Amniotic epithelial cell (primary cell): Measurements from ENCODE around the gene BCAT1.
A peak's percentile ranks its signal among the peaks of the same experiment; 100 is the strongest.
"Not testable (repeated sequence)": the region's sequence is repeated elsewhere in the genome, so short reads cannot be mapped to it uniquely, and the experiment has no call there.

Experiments used
- DNase-seq: peaks from one replicate; pipeline ENCODE4 v3.0.0-alpha.2; 2010; ENCODE audit warnings: low read depth

The BCAT1 gene

GRCh38 chr12:24853588-24853987 is 95.3 kb downstream of the BCAT1 start:
- DNase-seq = peak; percentile 49

- DNase-seq = no peak
Observed at GRCh38 chr12:24853094-24853493, 95.8 kb downstream of the BCAT1 start.

GRCh38 chr12:24852420-24852819 is 96.5 kb downstream of the BCAT1 start:
- DNase-seq = no peak

- DNase-seq = not testable (repeated sequence)
Observed at GRCh38 chr12:24851883-24852282, 97.0 kb downstream of the BCAT1 start.

- no peak for DNase-seq
Observed at GRCh38 chr12:24851341-24851740, 97.6 kb downstream of the BCAT1 start.

- no peak for DNase-seq
Observed at GRCh38 chr12:24850496-24850895, 98.4 kb downstream of the BCAT1 start.

- no peak for DNase-seq
Observed at GRCh38 chr12:24848941-24849477, 99.9 kb downstream of the BCAT1 start.

GRCh38 chr12:24846689-24847088 is 102.2 kb downstream of the BCAT1 start:
- DNase-seq = no peak

DNA sequence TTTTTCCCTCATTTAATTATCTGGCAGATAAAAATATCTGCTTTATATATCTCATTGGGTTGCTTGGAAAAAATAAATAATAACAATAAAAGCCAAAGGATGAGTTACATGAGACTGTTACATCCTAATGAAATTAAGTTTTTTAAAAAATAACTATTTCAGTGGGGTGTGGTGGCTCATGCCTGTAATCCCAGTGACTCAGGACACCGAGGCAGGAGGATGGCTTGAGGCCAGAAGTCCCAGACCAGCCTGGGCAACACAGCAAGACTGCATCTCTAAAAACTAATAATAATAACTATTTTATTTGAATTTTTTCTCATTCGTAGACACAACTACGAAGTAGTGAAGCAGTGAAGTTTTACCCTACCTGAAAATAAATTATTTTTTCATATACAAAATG is 103.3 kb downstream of the BCAT1 start:
- DNase-seq = no peak

- peak; percentile 86 for DNase-seq
Observed at GRCh38 chr12:24840046-24840800, 108.7 kb downstream of the BCAT1 start.

DNA sequence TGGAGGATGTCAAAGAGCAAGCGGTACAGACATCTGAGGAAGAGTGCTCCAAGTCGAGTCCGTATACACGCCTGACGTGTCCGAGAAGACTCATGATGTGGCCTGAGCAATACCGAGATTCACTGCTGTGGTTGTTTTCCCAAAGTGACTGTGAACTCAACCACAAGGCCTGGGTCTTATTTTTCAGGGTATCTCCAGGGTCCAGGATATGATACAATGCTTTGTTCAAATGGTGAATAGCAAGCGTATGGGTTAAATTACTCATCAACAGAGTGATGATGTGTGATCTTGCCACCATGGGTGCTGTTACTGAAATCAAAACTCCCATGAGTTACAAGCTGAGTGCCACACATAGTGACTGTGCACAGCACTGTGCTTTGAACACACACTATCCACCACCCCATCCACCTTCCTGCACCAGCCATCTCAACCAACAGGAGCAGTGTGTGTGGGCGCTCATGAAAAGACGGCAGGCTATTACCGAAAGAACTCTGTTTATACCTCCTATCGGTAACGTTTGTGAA is 109.6 kb downstream of the BCAT1 start:
- peak; percentile 80 for DNase-seq

GRCh38 chr12:24838531-24838950 is 110.4 kb downstream of the BCAT1 start:
- peak; percentile 100 for DNase-seq

DNA sequence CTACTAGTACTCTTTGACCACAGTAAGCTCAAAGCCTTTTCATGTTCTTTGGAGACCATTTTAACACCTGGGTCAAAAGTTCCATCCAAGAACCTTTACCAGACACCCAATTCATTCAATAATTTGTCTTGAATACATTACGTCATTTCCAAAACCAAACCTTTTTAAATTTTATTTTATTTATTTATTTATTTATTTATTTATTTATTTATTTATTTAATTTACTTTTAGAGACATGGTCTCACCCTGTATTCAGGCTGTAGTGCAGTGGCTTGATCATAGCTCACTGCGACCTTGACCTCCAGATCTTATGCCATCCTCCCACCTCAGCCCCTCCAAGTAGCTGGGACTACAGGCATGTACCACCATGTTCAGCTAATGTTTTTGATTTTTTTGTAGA is 113.5 kb downstream of the BCAT1 start:
- no peak for DNase-seq

DNA sequence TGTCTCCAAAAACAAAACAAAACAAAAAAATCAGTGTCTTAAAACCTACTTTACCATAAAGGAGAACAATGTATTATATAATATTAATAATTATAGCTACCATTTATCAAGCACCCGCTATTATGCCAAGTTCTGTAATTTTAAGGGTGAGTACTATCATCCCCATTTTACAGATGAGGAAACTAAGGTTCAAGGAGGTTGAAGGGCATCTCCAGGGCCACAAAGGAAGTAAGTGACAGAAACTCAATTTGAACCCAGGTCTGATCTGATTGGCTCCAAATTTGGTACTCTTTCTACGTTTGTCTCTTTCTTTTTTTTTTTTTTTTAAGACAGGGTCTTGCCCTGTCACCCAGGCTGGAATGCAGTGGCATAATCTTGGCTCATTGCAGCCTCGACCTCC is 115.4 kb downstream of the BCAT1 start:
- no peak for DNase-seq

DNA sequence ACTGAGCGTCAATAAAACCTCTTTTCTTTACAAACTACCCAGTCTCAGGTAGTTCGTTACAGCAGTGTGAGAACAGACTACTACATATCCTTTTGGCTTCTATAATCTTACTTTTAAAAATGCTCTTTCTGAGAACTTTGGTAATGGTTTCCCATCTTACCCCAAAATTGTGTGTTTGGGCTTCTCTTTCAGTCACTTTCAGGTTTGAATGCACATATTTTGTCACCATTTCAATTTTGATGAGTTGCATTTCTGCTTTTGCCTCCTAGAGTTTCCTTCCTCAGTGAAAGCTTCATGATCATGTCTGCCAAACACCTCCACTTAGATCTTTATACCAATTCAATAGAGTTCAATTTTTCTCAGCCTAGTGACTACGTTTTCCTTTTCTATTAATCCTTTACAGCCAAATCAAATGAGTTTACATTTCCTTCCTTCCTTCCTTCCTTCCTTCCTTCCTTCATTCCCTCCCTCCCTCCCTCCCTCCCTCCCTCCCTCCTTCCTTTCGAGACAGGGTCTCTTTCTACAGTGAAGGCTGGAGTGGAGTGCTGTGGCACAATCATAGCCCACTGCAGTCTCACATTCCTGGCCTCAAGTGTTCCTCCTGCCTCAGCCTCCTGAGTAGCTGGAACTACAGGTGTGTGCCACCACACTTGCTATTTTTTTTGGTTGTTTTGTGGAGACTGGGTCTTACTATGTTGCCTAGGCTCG is 124.9 kb downstream of the BCAT1 start:
- DNase-seq = no peak

DNA sequence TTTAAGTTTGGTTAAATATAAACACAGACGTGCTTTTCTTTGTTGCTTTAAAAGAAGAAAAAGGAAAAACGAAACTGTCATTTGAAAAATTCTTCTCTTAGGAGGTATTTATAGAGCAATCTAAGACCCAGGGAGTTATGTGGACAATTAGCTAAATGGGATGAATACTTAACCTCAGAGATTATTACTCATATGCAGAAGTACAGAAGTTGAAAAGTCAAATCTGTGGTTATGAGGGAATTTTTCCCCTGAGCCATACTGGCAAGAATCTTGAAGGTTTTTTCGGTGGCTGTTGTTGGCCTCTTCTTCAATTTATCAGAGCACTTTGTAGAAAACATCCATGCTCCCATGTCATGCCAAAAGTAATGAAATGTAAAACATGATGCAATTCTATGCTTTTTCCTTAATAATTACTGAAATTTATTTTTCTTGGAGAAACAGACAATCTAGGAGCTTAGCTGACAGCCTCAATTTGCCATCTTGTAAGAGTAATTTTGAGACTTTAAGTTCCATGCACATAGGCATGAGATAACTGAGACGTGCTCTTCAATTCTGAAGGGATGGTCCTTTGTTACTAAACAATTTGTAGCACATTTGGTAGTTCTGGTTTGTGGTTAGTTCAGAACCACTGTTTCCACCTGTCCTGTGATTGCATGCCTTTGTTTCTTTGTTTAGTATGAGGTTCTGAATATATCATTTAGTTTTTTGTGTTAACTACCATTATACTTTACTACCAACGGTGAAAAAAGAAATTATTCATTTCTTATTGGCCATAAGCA is 126.6 kb downstream of the BCAT1 start:
- DNase-seq = peak; percentile 96

DNA sequence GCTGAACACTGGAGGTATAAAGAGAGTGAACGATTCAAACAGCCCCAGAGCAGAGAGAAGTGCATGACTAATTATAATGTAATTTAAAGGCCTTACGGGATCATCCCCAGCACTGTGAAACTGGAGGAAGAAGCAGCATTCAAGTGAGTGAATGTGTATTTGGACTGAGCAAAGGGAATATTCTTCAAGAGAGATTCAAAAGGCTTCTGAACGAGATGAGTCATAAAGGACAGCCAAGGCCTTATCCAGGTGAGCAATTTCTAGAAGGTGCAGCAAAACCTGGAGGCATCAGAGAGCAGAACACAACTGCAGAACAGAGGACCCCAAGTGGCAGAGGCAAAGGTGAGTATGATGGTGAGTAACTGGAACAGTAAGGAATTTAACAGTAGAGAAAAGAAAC is 127.2 kb downstream of the BCAT1 start:
- peak; percentile 83 for DNase-seq

DNA sequence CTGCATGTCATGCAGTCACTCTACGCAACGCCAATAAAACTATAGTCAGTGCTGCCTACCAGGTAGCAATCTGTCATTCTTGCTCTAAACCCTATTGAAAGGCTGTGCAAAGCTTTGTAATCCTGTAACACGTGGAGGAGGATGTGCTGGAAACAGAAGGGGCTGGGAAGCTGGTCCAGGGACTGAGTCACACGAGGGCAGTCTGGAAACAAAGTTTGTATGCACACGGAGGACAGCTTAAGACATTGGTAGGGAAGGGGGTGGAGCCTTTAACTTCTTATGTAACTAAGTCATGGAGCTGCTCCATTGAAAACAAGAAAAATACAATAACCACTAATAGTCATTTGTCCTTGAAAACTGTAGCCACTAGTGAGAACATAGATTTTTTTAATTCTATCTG is 128.0 kb downstream of the BCAT1 start:
- DNase-seq = peak; percentile 82

DNA sequence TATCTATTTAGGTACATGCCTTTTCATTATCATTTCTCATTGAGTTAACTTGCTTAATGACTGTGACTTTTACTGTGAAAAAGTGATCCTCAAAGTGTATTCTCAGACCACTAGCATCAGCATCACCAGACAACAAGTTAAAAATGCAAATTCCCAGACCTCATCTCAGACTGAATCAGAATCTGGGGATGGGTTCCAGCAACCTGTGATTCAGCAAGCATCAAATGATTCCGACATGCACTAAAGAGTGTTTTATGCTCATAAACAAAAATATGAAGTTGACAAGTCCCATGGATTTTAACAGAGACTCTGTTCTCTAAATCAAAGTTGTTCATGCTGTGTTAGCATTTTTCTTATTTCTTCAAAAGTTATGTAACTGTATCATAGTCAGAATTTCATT is 130.6 kb downstream of the BCAT1 start:
- DNase-seq = no peak

- DNase-seq = no peak
Observed at GRCh38 chr12:24815114-24815423, 133.8 kb downstream of the BCAT1 start.

DNA sequence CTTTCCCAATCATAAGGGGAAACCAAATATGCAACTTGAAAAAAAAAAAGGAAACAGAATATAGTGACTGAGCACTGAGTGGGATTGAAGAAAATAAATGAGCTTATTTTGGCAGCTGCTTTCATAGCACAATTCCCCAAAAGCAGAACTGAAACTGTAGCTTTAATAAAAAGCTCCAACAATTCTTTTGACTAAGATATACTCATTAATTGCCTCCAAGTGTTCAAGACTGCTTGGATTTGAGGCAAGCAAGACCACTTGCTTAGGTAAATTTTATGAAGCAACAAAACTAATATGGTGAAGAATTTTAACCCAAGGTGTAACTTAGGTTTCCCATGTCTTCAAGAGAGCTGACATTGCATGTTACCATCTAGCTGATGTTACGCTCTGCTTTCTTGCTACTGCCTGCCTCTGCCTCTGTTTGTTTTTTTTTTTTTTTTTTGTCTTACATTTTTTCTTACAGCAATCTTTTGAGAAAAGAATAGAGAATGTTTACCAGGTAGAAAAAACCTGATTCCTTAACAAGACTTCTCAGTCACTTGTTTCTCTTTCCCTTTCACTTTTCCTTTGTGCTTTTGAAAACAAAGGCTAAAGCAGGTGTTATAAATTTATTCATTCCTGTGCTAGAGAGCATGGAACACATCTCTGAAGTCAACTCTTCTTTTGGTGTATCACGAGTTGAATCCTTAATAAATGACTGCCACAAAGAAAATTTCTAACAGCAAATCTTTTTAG is 134.4 kb downstream of the BCAT1 start:
- no peak for DNase-seq

DNA sequence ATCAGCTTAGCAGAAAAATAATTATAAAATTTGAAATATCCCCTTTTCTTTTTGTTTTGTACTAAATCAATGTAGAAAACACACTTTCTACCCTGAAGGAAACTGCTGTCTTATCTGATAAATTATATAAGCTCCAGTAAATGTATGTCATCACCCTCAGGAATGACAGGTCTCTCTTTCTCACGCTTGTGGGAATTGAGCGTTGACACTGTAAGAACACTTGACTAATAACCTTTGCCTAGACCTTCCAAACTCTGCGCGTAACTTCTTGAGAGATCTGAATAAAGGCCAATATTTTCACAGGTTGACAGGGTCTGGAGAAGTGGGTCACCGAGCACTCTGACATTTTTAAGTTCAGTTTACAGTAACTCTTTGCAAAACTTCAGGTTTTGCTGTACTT is 138.5 kb downstream of the BCAT1 start:
- peak; percentile 47 for DNase-seq
